LNCaP clone FGC (cell line): ENCODE results near the gene TMEM245.

Experiments
- DNase-seq: peaks from one replicate; pipeline ENCODE4 v3.0.0-alpha.2; 2011; ENCODE audit warnings: low read depth
- H3K4me3 ChIP-seq: 2 replicates; pipeline ENCODE4 v1.5.1; 2011; ENCODE audit warnings: mild to moderate bottlenecking, low read depth, low read length, control low read depth
- CTCF ChIP-seq: IDR thresholded peaks from 2 replicates; pipeline ENCODE4 v1.5.1; 2012; ENCODE audit warnings: mild to moderate bottlenecking; ENCODE audit not compliant: control insufficient read depth, insufficient read depth; ENCODE audit errors: extremely low read depth

Gene TMEM245

DNA sequence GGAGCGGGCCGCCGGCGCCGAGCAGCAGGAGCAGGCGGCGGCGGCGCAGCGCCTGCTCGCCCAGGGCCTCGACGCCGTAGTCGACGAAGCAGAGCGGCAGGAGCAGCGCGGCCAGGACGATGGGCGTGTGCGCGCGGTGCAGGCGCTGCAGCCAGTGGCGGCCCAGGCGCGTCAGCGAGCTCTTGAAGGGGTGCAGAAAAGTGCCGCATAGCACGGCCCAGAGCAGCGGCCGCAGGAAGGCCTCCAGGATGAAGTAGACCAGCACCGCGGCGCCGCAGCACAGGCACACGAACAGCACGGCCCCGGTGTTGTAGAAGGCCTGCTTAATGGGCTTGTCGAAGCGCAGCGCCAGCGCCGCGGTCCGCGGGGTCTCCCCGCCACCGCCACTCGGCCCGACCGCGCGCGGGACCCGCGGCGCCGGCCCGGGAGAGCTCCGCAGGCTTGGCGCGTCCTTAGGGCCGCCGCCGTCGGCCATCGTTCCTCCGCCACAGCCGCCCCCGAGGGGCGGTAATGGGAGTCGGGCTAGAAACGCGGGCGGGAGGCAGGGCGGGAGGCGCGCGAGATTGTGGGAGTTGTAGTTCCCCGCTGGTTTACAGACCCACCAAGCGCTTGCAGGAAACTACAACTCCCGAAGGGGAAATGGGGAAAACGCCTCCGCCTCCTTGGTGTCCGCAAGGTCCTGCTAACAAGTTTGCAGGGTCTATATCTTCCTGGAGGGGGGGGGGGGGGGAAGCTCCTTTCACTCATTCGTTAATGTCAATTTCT, at the start of gene TMEM245:
TMEM245 (minus strand) TSS at position 509 of the 765 bp plus-strand sequence; CDS start at position 475, 34 bp downstream.
- peak within 1 kb of the TSS; percentile 85 for H3K4me3 ChIP-seq
- DNase-seq = peak; percentile 99
- TF ChIP-seq CTCF = no peak

- DNase-seq = no peak
- no peak overlapping the region for H3K4me3 ChIP-seq
- TF ChIP-seq CTCF = no peak
These were observed 48.4 kb upstream of the TMEM245 start for GRCh38 chr9:109168170-109168569.

GRCh38 chr9:109167716-109168115, 48.0 kb upstream of the TMEM245 start:
- no peak for DNase-seq
- H3K4me3 ChIP-seq = no peak overlapping the region
- TF ChIP-seq CTCF = no peak

- DNase-seq = no peak
- no peak within 1 kb of the TSS for H3K4me3 ChIP-seq
- TF ChIP-seq CTCF = no peak
These were observed 47.2 kb upstream of the TMEM245 start, which contains the start of gene FRRS1L for GRCh38 chr9:109166771-109167601. Gene FRRS1L (minus strand): TSS chr9:109167249. CDS start chr9:109167138, 111 bp downstream.

DNA sequence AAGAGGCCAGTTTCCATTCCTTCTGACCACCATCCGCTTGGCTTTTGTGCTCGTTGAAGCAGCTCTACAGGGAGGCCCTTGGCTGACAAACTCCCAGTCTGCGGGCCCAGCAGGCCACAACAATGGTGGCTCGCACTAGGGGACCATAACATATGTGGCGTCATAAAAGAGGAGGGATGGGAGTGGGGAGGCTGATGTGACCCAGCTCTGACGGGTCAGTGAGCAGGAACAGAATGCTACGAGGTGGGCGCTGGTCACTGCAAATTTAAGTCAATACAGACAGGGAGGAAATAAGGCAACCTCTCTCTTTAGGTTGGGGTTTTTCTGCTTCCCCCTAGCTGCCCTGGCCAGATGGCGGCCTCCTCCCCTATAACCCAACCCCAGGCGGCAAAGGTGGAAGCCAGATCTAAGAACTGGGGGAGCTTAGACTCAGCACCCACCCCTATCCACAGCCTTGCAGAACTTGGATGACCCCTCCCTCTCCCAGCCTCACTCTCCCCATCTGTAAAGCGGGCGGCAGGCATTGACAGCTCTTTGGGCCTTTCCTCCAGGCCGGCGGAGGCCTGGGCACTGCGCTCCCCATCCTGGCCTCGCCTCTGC, 46.5 kb upstream of the TMEM245 start:
- DNase-seq = no peak
- TF ChIP-seq CTCF = no peak
- no peak overlapping the region for H3K4me3 ChIP-seq

DNA sequence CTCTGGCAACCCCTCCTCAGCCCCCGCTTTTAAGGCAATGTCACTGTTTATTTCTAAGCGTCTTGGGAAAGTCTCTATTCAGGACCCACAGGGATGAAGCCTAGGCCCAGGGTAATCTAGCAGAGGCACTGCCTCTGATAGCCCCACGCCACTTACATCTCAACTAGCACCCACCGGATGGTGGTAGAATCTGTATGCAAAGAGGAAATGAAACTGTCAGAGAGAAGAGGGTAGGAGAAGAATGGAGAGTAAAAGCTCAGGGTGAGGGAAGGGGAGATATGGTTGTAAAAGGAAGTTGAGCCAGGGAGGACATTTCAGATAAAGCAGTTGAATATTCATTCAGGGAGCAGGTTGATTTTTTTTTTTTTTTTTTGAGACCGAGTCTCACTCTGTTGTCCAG, 44.3 kb upstream of the TMEM245 start:
- H3K4me3 ChIP-seq = no peak overlapping the region
- DNase-seq = no peak
- no peak for TF ChIP-seq CTCF
